Esophagus muscularis mucosa (tissue), 3 donors: ENCODE results near the gene CACNA1G.

Experiments
- POLR2A ChIP-seq: fragments of 450-650 bp; IDR thresholded peaks from one replicate; pipeline ENCODE4 v1.6.1; 2017; ENCODE audit warnings: antibody characterized with exemption, moderate library complexity, mild to moderate bottlenecking, low read depth
- TF ChIP-seq, protein P1 (sequence below), 3 experiments: fragments of 200-600 bp in 2 of 3; fragments of 450-650 bp in 1 of 3; sonication (generic) in 2 of 3; IDR thresholded peaks; one replicate each; pipeline ENCODE4 v1.5.1; 2017 to 2019; ENCODE audit warnings: antibody characterized with exemption in 3 of 3, mild to moderate bottlenecking in 2 of 3, moderate library complexity in 1 of 3

GRCh38 chr17:50676065-50676975 lies 115.8 kb downstream of the CACNA1G start:
- TF ChIP-seq, protein P1, sequence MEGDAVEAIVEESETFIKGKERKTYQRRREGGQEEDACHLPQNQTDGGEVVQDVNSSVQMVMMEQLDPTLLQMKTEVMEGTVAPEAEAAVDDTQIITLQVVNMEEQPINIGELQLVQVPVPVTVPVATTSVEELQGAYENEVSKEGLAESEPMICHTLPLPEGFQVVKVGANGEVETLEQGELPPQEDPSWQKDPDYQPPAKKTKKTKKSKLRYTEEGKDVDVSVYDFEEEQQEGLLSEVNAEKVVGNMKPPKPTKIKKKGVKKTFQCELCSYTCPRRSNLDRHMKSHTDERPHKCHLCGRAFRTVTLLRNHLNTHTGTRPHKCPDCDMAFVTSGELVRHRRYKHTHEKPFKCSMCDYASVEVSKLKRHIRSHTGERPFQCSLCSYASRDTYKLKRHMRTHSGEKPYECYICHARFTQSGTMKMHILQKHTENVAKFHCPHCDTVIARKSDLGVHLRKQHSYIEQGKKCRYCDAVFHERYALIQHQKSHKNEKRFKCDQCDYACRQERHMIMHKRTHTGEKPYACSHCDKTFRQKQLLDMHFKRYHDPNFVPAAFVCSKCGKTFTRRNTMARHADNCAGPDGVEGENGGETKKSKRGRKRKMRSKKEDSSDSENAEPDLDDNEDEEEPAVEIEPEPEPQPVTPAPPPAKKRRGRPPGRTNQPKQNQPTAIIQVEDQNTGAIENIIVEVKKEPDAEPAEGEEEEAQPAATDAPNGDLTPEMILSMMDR (IDR thresholded peaks at IDR 0.05) = no peak
- TF ChIP-seq POLR2A = no peak
